Glutamatergic neuron (in vitro differentiated cells): ENCODE results near the gene CLPTM1L. TPM values are rescaled to one million over a fixed set of nuclear protein-coding genes. Genes with fewer than 3 reads are reported as not detected.

Source experiments
- DNase-seq: peaks from one replicate; pipeline ENCODE4 v3.0.0; 2022
- H3K27ac Mint-ChIP-seq: one replicate; pipeline ENCODE4 v1.8.0; 2020; ENCODE audit warnings: mild to moderate bottlenecking, mixed read lengths, inconsistent platforms; ENCODE audit not compliant: unreplicated experiment
- H3K27me3 Mint-ChIP-seq: one replicate; pipeline ENCODE4 v1.8.0; 2020; ENCODE audit warnings: mild to moderate bottlenecking, moderate library complexity, mixed read lengths, inconsistent platforms; ENCODE audit not compliant: unreplicated experiment
- H3K36me3 Mint-ChIP-seq: one replicate; pipeline ENCODE4 v1.8.0; 2020; ENCODE audit warnings: mild to moderate bottlenecking, mixed read lengths, inconsistent platforms; ENCODE audit not compliant: unreplicated experiment
- H3K4me1 Mint-ChIP-seq: one replicate; pipeline ENCODE4 v1.8.0; 2020; ENCODE audit warnings: mild to moderate bottlenecking, low read depth, mixed read lengths, inconsistent platforms; ENCODE audit not compliant: unreplicated experiment
- H3K4me3 Mint-ChIP-seq: one replicate; pipeline ENCODE4 v1.8.0; 2020; ENCODE audit warnings: mild to moderate bottlenecking, mixed read lengths, inconsistent platforms; ENCODE audit not compliant: unreplicated experiment
- H3K9me3 Mint-ChIP-seq: one replicate; pipeline ENCODE4 v1.8.0; 2020; ENCODE audit warnings: mild to moderate bottlenecking, moderate library complexity, mixed read lengths, inconsistent platforms; ENCODE audit not compliant: unreplicated experiment
- CTCF ChIP-seq: fragments of 200-600 bp; sonication (generic); IDR thresholded peaks from one replicate; pipeline ENCODE4 v1.5.0; 2021; ENCODE audit not compliant: partially characterized antibody, unreplicated experiment
- total RNA-seq: library from RNA; stranded (reverse); fragmentation: NEBNext Ultra II Directional; extraction: Animal tissue kit (Norgen Biotek cat#: 25700); gene quantifications from one replicate; pipeline ENCODE4 v1.2.1, GENCODE V29; 2021; ENCODE audit not compliant: unreplicated experiment

CLPTM1L gene
- total RNA-seq, 1 donor from 2014 or later, result 95.2 TPM

DNA sequence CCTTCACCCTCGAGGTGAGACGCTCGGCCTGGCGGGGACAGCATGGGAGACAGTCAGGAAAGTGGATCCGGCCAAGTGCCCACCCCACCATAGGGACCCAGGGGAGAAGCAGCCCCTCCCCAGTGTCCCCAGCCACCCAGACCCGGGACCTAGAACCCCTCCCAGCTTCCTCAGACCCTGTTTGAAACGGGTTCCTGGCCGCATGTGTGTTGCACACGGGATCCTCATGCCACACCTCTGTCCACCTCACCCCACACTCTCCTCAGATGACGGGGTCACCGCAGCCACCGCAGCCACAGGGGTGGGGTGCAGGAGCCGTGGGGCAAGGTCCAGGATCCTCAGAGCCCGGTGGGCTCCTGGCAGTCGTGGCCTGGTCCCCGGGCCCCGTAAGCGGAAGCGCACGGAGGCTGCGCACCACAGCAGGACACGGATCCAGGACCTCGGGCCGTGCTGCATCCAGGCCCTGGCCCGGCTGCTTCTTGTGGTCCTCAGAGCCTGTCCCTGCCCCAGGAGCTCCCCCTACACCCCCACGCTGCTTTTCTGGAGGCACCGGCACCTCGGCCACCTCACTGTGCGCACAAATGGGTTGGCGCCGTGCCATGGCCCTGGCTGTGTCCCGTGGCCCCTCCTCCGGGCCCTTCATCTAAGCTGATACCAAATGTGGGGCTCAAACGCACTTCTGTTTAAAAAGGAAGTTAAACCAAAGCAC, 65.3 kb downstream of the CLPTM1L start:
- peaks cover 8% of the 10 kb centered on the region for H3K9me3 Mint-ChIP-seq
- H3K27me3 Mint-ChIP-seq, result peaks cover 11% of the 10 kb centered on the region
- TF ChIP-seq CTCF, result no peak
- no peak overlapping the region for H3K4me3 Mint-ChIP-seq
- no peaks in the 10 kb centered on the region for H3K4me1 Mint-ChIP-seq
- DNase-seq, result no peak
- peaks cover 9% of the 10 kb centered on the region for H3K36me3 Mint-ChIP-seq
- no peak overlapping the region for H3K27ac Mint-ChIP-seq

DNA sequence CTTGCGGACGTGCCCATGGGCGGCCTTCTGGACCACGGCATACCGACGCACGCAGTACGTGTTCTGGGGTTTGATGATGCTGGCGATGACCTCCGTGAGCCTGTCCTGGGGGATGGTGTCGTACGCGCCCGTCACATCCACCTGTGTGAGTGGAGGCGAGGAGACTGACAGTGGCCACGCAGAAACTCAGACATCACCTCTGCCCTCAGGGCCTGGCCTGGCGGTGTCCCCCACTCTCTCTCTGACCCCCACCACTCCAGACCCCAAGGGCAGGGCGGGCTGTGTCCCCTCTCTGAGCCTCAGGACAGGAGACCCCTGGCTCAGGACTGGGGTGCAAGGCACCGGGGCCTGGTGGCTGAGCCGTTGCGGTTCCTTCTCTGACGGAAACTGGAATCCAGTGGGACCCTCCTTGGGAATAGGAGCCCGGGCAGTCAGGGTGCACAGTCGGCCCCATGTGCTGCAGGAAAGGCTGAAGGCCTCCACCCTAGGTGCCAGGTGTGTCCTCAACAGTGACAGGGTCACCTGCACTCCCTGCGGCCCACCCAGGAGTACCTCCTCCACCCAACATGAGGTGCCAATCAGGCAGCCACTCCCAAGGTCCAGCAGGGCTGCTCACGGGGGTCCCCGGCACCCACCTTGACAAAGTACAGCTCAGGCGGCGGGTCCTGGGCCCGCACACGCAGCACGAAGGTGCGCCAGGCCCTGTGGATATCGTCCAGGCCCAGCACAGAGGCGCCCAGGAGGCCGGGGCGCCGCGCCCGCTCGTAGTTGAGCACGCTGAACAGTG, 66.0 kb downstream of the CLPTM1L start:
- H3K4me3 Mint-ChIP-seq, result no peak overlapping the region
- H3K4me1 Mint-ChIP-seq, result no peaks in the 10 kb centered on the region
- DNase-seq, result no peak
- H3K27ac Mint-ChIP-seq, result no peak overlapping the region
- peaks cover 8% of the 10 kb centered on the region for H3K27me3 Mint-ChIP-seq
- TF ChIP-seq CTCF, result no peak
- H3K36me3 Mint-ChIP-seq, result peaks cover 9% of the 10 kb centered on the region
- peaks cover 5% of the 10 kb centered on the region for H3K9me3 Mint-ChIP-seq

GRCh38 chr5:1278216-1278615, 66.7 kb downstream of the CLPTM1L start:
- DNase-seq, result no peak
- Mint-ChIP-seq H3K27me3 (peaks cover 8% of the 10 kb centered on the region), H3K27ac (no peak overlapping the region), H3K36me3 (peaks cover 9% of the 10 kb centered on the region), H3K4me3 (no peak overlapping the region), H3K4me1 (no peaks in the 10 kb centered on the region), H3K9me3 (no peaks in the 10 kb centered on the region)
- TF ChIP-seq CTCF, result no peak

DNA sequence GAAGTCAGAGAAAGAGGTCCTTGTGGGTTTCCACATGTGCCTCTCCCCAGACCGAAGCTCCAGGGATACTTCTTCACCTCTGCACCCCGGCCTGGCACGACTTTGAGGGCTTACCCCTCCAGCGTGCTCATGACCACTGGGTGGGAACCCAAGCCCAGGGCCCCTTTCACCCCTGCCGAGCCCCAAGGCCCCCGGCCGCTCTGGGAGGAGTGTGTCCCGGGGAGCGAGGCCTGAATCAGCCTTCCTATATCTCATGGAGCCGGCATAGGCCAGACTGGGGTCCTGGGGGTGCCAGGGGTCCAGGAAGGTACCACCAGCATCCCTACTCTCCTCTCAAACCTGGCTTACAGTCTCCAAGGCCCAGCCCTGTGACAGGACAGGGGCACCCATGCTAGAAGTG, 67.1 kb downstream of the CLPTM1L start:
- peaks cover 9% of the 10 kb centered on the region for H3K36me3 Mint-ChIP-seq
- no peaks in the 10 kb centered on the region for H3K4me1 Mint-ChIP-seq
- H3K27me3 Mint-ChIP-seq, result peaks cover 8% of the 10 kb centered on the region
- no peak overlapping the region for H3K4me3 Mint-ChIP-seq
- TF ChIP-seq CTCF, result no peak
- no peak overlapping the region for H3K27ac Mint-ChIP-seq
- DNase-seq, result no peak
- no peaks in the 10 kb centered on the region for H3K9me3 Mint-ChIP-seq

DNA sequence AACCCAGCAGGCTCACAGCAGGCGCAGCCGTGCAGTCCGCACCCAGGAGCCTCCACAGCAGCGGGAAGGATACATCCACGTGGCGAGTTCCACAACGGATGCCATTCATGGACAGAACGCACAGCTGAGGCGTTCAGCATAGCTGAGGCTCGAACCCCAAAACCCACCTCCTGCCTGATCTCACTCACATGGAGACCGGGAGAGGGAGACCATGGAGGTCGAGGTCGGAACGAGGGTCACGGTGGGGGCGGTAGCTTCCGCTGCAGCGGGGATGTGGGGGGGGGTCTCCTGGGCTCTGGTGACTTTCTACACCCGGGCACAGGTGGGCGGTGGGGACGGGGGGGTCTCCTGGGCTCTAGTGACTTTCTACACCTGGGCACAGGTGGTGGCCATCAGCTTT, 67.6 kb downstream of the CLPTM1L start:
- Mint-ChIP-seq H3K4me1 (no peaks in the 10 kb centered on the region), H3K9me3 (no peaks in the 10 kb centered on the region), H3K36me3 (peaks cover 9% of the 10 kb centered on the region), H3K27ac (no peak overlapping the region), H3K27me3 (peaks cover 8% of the 10 kb centered on the region), H3K4me3 (no peak overlapping the region)
- TF ChIP-seq CTCF, result no peak
- DNase-seq, result no peak
